ENCODE measurements around the gene SH3BP2.

DNA sequence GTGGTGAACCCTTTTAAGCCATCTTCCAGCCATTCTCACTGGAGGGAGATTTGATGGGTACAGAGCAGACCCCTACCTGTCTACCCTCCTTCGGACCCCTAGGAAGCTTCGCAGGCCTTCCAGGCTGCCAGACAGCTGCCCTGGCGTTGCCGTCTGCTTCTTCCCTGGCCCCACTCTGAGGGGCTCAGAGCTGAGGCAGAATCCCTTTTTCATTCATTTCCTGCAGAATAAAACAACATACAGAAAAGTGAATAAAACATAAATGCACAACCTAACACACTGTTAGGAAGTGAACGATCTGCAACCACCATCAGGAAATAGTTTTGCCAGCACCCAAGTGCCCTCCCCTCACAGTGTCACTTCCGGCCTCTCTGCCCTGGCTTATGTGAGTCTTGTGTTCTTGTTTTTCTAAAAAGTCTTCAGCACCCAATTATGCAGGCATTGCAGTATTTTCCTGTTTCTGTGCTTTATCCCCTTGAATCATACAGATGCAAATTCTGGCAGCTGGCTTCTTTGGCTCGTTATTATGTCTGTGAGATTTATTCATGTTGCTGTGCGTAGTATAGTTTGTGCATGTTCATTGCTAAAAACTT lies 45.1 kb downstream of the SH3BP2 start:
- TF ChIP-seq, protein P1, sequence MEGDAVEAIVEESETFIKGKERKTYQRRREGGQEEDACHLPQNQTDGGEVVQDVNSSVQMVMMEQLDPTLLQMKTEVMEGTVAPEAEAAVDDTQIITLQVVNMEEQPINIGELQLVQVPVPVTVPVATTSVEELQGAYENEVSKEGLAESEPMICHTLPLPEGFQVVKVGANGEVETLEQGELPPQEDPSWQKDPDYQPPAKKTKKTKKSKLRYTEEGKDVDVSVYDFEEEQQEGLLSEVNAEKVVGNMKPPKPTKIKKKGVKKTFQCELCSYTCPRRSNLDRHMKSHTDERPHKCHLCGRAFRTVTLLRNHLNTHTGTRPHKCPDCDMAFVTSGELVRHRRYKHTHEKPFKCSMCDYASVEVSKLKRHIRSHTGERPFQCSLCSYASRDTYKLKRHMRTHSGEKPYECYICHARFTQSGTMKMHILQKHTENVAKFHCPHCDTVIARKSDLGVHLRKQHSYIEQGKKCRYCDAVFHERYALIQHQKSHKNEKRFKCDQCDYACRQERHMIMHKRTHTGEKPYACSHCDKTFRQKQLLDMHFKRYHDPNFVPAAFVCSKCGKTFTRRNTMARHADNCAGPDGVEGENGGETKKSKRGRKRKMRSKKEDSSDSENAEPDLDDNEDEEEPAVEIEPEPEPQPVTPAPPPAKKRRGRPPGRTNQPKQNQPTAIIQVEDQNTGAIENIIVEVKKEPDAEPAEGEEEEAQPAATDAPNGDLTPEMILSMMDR (IDR thresholded peaks at IDR 0.05): no peak
- no peak for TF ChIP-seq POLR2A (IDR thresholded peaks at IDR 0.05)
- peak in 1 of 3 donors; percentile 48 for TF ChIP-seq POLR2AphosphoS5 (IDR thresholded peaks at IDR 0.05)
- no peak for TF ChIP-seq EP300 (IDR thresholded peaks at IDR 0.05; ENCODE audit: low read depth)

Data from transverse colon (tissue), 4 donors.